ENCODE data around the gene EXD3.

Gene EXD3

DNA sequence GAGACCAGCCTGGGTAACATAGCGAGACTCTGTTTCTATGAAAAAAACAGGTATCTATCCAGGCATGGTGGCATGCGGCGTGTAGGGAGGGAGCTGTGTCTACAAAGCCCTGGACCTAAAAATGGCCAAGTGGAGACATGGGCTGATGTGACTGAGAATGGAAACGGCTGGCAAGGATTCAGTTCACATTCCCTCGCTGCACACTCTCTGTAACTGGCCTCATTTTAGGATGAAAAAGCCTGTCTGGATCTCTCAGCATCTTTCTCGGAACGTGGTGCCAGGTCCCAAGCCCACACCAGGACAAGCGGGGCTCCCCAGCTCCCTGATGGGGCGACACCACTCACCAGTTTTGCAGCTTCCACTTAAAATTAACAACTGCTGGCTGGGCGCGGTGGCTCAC lies 13.4 kb downstream of the EXD3 start:
- FAIRE-seq (no peak), DNase-seq (ENCODE audit: insufficient read length, low spot score) (no peak)
- TF ChIP-seq POLR2A (IDR thresholded peaks at IDR 0.05; ENCODE audit: low read depth, low read length) = no peak

GRCh38 chr9:137408651-137409405 lies 14.1 kb downstream of the EXD3 start:
- TF ChIP-seq POLR2A (IDR thresholded peaks at IDR 0.05; ENCODE audit: low read depth, low read length) = no peak
- FAIRE-seq (no peak), DNase-seq (ENCODE audit: insufficient read length, low spot score) (no peak)

DNA sequence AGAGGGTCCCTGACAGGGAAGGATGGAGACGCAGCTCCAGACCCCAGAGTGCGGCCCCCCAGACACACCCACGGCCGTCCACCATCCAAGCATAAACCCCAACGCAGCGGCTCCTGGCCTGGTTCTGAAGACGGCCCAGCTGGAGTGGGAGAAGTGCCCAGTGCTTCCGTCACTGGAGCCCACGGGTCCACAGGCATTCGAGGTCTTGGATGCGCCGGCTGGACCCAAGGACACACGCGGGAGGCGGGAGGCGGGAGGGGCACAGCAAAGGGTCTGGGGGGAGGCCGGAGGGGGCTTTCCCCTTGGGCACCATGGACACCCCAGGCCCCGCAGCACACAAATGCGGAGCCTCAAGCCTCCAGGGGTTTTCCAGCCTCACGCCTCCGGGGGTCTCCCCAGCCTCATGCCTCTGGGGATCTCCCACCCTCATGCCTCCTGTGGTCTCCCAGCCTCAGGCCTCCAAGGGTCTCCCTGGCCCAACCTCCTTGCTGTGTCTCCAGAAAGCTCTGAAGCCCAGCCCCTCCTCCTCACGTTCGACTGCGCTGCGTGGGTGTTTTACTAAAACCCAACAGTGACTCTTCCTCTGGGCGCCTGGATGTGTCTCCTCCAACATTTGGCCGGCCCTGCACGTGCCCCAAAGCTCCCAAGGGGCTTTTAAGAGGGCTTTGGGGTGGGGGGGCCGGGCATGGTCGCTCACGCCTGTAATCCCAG lies 15.2 kb downstream of the EXD3 start:
- no peak for TF ChIP-seq POLR2A (IDR thresholded peaks at IDR 0.05; ENCODE audit: low read depth, low read length)
- FAIRE-seq (no peak), DNase-seq (ENCODE audit: insufficient read length, low spot score) (no peak)

GRCh38 chr9:137406876-137407589 lies 15.9 kb downstream of the EXD3 start:
- FAIRE-seq (no peak), DNase-seq (ENCODE audit: insufficient read length, low spot score) (no peak)
- no peak for TF ChIP-seq POLR2A (IDR thresholded peaks at IDR 0.05; ENCODE audit: low read depth, low read length)

- FAIRE-seq = no peak
- no peak for TF ChIP-seq POLR2A (IDR thresholded peaks at IDR 0.05; ENCODE audit: low read depth, low read length)
- DNase-seq (ENCODE audit: insufficient read length, low spot score) = no peak
Observed at GRCh38 chr9:137406085-137406760, 16.7 kb downstream of the EXD3 start.

DNA sequence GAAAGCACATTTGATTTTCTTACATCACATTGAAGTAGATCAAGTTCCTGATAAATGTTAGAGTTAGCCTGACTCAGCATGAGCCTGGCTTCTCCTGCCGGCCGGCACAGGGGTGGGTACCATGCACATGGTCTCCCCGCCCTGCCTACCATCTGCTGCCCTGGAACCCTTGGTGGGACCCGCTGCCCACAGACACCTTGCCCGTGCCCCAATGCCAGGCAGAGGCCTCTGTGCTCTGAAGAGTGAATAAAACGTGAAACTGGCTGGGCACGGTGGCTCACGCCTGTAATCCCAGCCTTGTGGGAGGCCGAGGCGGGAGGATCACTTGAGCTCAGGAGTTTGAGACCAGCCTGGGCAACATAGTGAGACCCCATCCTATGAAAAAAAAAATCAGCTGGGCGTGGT lies 17.3 kb downstream of the EXD3 start:
- FAIRE-seq (peak; percentile 64), DNase-seq (ENCODE audit: insufficient read length, low spot score) (no peak)
- TF ChIP-seq POLR2A (IDR thresholded peaks at IDR 0.05; ENCODE audit: low read depth, low read length) = no peak

- DNase-seq (ENCODE audit: insufficient read length, low spot score) = no peak
- FAIRE-seq = no peak
- TF ChIP-seq POLR2A (IDR thresholded peaks at IDR 0.05; ENCODE audit: low read depth, low read length) = no peak
Observed at GRCh38 chr9:137404961-137405567, 17.9 kb downstream of the EXD3 start.

DNA sequence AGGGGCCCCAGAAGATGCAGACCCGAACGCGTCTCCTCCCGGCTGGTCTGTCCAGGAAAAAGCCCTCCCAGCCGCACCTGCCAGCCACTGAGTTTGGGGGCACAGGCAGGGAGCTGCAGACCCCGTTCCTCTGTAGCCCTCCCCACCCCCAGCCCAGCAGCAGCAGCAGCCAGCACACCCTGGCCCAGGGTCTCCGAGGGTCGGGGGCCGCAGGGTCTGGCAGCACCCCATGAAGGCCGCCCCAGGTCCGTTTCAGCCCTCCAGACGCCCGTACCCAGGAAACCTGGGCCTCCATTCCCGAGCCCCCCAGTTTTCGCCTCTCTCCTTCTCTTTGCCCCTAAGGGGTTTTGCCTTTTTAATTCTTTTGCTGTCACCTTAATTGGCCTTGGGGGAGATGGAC lies 19.7 kb downstream of the EXD3 start:
- DNase-seq (ENCODE audit: insufficient read length, low spot score) (no peak), FAIRE-seq (no peak)
- TF ChIP-seq POLR2A (IDR thresholded peaks at IDR 0.05; ENCODE audit: low read depth, low read length) = no peak

- no peak for DNase-seq (ENCODE audit: insufficient read length, low spot score)
- no peak for TF ChIP-seq POLR2A (IDR thresholded peaks at IDR 0.05; ENCODE audit: low read depth, low read length)
- FAIRE-seq = no peak
Observed at GRCh38 chr9:137402746-137403145, 20.2 kb downstream of the EXD3 start.

DNA sequence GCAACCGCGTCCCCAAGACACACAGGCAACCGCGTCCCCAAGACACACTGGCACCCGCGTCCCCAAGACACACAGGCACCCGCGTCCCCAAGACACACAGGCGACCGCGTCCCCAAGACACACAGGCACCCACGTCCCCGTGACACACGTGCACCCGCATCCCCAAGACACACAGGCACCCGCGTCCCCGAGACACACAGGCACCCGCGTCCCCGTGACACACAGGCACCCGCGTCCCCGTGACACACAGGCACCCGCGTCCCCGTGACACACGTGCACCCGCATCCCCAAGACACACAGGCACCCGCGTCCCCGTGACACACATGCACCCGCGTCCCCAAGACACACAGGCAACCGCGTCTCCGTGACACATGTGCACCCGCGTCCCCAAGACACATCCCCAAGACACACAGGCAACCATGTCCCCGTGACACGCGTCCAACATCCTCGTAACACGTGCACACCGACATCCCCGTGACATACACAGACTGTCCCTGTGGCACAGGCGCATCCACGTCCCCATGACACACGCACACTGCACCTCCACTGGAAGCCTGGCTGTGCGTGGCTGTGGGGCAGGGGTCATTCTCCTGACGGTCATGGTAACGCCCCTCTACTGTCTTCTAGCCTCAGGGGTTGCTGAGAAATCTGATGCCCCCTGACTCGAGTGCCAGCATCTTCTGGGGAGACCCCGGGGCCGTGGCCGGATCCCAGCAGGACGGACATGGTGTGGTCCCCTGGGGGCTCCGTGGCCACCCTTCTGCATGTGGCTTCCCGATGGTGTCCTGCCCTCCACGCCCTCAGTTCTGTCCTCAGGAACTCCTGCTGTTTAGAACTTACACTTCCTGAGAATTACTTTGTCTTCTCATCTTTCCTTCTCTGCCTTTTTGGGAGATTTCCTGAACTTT lies 24.1 kb downstream of the EXD3 start:
- no peak for TF ChIP-seq POLR2A (IDR thresholded peaks at IDR 0.05; ENCODE audit: low read depth, low read length)
- no peak for FAIRE-seq
- DNase-seq (ENCODE audit: insufficient read length, low spot score) = no peak

GRCh38 chr9:137397675-137398423 lies 25.1 kb downstream of the EXD3 start:
- TF ChIP-seq POLR2A (IDR thresholded peaks at IDR 0.05; ENCODE audit: low read depth, low read length) = no peak
- DNase-seq (ENCODE audit: insufficient read length, low spot score) (no peak), FAIRE-seq (no peak)

Measured in H54 (cell line).